PC-9 (cell line): Measurements from ENCODE around the gene RSL1D1.

Source experiments
- EZH2 ChIP-seq: fragments of 200-600 bp; sonication (generic); IDR thresholded peaks from 2 replicates; pipeline ENCODE4 v1.8.0; 2017; ENCODE audit warnings: antibody characterized with exemption, low read depth
- TF ChIP-seq, protein P1 (sequence below): fragments of 200-600 bp; sonication (generic); conservative IDR thresholded peaks from 2 replicates; pipeline ENCODE4 v1.6.1; 2017; ENCODE audit warnings: mixed run types, antibody characterized with exemption, mild to moderate bottlenecking, moderate library complexity

DNA sequence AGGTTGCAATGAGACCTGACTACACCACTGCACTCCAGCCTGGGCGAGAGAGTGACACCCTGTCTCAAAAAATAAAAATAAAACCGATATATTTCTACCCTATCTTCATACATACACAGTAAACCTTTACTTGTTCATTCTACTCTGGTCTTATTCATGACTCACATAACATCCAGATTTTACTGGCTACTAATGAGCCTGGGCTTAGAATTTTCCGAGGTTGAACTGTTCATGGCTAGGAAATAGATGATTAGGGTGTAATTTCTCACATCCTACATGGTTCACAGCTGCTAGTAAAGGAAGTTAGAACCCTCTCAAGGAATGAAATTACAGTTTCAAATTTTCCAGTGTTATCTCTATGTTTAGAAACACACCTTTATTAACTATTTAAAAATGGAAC lies 49.7 kb upstream of the RSL1D1 start:
- TF ChIP-seq EZH2, result no peak
- TF ChIP-seq, protein P1, sequence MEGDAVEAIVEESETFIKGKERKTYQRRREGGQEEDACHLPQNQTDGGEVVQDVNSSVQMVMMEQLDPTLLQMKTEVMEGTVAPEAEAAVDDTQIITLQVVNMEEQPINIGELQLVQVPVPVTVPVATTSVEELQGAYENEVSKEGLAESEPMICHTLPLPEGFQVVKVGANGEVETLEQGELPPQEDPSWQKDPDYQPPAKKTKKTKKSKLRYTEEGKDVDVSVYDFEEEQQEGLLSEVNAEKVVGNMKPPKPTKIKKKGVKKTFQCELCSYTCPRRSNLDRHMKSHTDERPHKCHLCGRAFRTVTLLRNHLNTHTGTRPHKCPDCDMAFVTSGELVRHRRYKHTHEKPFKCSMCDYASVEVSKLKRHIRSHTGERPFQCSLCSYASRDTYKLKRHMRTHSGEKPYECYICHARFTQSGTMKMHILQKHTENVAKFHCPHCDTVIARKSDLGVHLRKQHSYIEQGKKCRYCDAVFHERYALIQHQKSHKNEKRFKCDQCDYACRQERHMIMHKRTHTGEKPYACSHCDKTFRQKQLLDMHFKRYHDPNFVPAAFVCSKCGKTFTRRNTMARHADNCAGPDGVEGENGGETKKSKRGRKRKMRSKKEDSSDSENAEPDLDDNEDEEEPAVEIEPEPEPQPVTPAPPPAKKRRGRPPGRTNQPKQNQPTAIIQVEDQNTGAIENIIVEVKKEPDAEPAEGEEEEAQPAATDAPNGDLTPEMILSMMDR, result no peak
